HG02973 (cell line): ENCODE measurements around the gene CCDC30.

Experiments
- ATAC-seq: cut with Tn5 transposase; IDR thresholded peaks from one replicate; pipeline ENCODE4 v1.9.1; 2021; ENCODE audit warnings: moderate library complexity; ENCODE audit not compliant: unreplicated experiment

Gene CCDC30

DNA sequence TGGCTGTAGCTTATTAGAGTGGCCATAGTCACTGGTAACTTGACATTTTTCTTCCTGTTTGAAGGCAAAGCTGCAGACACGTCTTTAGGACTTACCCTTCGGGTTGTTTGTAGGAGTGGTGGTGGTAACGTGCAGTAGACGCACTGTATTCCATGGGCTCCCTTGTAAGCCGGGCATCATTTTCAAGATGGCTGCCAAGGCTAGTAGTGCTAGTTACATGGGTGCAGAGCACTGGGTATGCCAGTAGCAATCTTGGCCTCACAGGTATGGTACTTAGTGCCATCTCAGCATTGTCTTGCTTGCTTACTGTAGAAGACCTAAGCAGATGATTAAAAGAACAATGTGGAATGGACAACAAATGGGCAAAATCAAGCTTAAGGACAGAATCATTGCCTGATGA is 221.1 kb downstream of the CCDC30 start:
- ATAC-seq: no peak

DNA sequence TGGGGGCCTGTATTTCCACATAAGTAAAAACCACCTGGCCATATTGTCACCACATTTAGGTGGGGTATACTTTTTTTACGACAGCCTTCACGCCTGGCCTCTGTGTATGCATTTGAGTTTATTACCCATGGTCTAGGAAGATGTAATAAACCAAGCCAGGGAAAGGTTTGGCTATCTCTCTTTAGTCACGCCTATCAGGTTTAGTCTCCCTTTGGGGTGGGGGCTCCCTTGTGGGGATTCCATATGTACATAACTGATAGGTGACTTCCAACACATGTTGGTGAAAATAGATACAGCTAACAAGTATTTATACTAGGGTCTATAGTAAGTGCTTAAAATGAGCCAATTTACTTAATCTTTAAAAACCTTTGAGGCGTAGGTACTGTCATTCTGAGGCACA is 223.3 kb downstream of the CCDC30 start:
- no peak for ATAC-seq

- ATAC-seq: no peak
These were observed 226.8 kb downstream of the CCDC30 start for GRCh38 chr1:42689912-42690311.

DNA sequence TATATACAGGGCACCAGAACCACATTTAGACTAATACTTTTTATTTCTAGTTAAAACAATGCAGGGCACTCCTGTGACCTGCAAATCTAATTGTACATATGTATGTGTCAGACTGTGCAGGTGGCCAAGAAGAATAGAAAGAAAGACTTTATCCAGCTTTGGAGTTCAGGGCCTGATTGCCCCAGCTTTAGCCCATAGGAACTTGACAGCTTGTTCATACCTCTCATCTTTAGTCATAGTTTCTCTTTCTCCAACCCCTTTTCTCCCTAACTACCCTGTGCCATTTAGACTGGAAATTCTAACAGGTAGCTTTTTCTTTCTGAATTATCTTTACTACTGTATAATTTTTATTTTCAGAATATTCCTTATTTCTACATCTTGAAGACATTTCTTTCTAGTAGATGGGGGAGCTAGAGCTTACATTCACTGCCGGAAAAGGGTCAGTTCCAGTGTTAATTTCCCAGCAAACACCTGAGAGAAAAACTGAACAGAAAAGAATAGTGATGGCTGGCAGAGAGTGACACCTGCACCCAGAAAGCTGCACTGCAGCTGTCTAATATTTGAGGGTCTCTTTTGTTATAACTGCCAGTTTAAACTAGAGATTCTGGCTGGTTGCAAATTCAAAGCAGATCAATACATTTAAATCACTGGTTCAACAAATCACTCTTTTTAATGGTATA is 227.5 kb downstream of the CCDC30 start:
- ATAC-seq: no peak

DNA sequence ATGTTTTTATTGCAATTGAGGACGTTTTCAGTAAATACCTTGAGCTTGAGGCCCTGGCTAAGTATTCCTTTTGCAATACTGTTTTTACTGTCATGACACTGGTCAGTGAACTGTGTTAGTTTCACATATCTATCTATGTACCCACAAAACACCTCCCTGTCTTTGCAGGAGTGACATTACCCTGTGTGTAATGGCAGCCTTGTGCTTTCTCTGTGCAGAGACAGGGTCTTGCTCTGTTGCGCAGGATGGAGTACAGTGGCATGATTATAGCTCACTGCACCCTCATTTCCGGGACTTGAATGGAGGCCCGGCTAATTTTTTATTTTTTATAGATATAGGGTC is 228.0 kb downstream of the CCDC30 start:
- no peak for ATAC-seq

- no peak for ATAC-seq
These were observed 229.4 kb downstream of the CCDC30 start for GRCh38 chr1:42692461-42692860.

- ATAC-seq: no peak
These were observed 229.8 kb downstream of the CCDC30 start for GRCh38 chr1:42692911-42693310.

GRCh38 chr1:42698081-42698813 is 235.2 kb downstream of the CCDC30 start:
- ATAC-seq: no peak

- ATAC-seq: no peak
These were observed 236.9 kb downstream of the CCDC30 start for GRCh38 chr1:42700006-42700405.

DNA sequence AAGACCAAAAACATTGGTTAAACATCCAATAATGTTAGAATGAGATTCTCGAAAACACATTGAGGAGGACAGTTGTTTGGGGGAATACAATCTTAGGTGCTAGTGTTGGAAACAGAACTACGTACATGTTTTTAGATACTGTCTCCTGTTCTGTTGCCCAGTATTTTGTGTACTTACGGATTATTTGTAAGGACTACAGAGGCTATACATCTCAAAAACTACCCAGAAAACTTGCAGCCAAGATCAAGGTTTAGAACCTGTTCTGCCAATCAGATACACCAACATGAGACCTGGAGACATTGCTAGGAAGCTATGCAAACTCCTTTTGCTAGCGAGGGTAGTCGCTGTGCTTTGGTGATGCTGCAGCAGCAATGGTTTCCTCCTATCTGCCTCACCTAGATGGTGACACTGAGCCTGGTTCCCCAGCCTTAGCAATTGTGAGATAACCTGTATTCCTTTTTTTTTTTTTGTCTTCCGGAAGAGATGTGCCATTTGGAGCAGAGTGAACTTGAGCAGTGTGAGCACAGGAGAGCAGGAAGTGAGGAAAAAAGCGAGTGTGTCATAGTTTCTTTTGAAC is 240.9 kb downstream of the CCDC30 start:
- ATAC-seq: no peak
